Neuronal stem cell (in vitro differentiated cells): Measurements from ENCODE around the gene MGRN1.

Experiments used
- DNase-seq: peaks from one replicate; pipeline ENCODE4 v3.0.0-alpha.2; 2013; ENCODE audit warnings: low spot score
- H2AFZ ChIP-seq: one replicate; pipeline ENCODE4 v1.6.1; 2013; ENCODE audit warnings: mild to moderate bottlenecking, low read length, inconsistent platforms
- H2AK5ac ChIP-seq: 2 replicates; pipeline ENCODE4 v1.6.1; 2013; ENCODE audit warnings: low read depth, mild to moderate bottlenecking, inconsistent platforms, low read length, moderate library complexity, mixed read lengths
- H2BK120ac ChIP-seq: 2 replicates; pipeline ENCODE4 v1.6.1; 2013; ENCODE audit warnings: low read depth, mild to moderate bottlenecking, inconsistent platforms, low read length, moderate library complexity, mixed read lengths
- H2BK12ac ChIP-seq: one replicate; pipeline ENCODE4 v1.6.1; 2013; ENCODE audit warnings: low read length, inconsistent platforms
- H2BK15ac ChIP-seq: 2 replicates; pipeline ENCODE4 v1.6.1; 2013; ENCODE audit warnings: mild to moderate bottlenecking, low read length, inconsistent platforms, mixed read lengths
- H2BK5ac ChIP-seq: one replicate; pipeline ENCODE4 v1.6.1; 2013; ENCODE audit warnings: inconsistent platforms, mild to moderate bottlenecking, low read length, moderate library complexity
- H3K14ac ChIP-seq: one replicate; pipeline ENCODE4 v1.6.1; 2013; ENCODE audit warnings: low read length, inconsistent platforms
- H3K18ac ChIP-seq: 2 replicates; pipeline ENCODE4 v1.6.1; 2013; ENCODE audit warnings: low read length, inconsistent platforms
- H3K23ac ChIP-seq: 2 replicates; pipeline ENCODE4 v1.6.1; 2013; ENCODE audit warnings: low read depth, mild to moderate bottlenecking, mixed read lengths, low read length, inconsistent platforms; ENCODE audit not compliant: poor library complexity
- H3K27ac ChIP-seq: replicated peaks from 3 replicates; pipeline ENCODE4 v1.5.1; 2013; ENCODE audit warnings: low read length, inconsistent platforms
- H3K27me3 ChIP-seq, 3 experiments: 2 replicates each; pipeline ENCODE4 v1.6.1; 2013; ENCODE audit warnings: low read length in 3 of 3, mild to moderate bottlenecking in 2 of 3, inconsistent platforms in 1 of 3, low read depth in 1 of 3, mixed read lengths in 1 of 3, moderate library complexity in 1 of 3; ENCODE audit not compliant: control insufficient read depth in 3 of 3, insufficient read depth in 3 of 3
- H3K36me3 ChIP-seq, 2 donors: replicated peaks in 1 of 2; 2 replicates each; pipeline ENCODE4 v1.6.1; 2013; ENCODE audit warnings: low read length in 2 of 2; ENCODE audit not compliant: control insufficient read depth in 2 of 2, insufficient read depth in 2 of 2
- H3K4ac ChIP-seq: 2 replicates; pipeline ENCODE4 v1.6.1; 2013; ENCODE audit warnings: inconsistent platforms, mild to moderate bottlenecking, low read length, moderate library complexity
- H3K4me1 ChIP-seq, 2 donors: 1 replicate in 1 of 2; 2 replicates in 1 of 2; pipeline ENCODE4 v1.6.1; 2013; ENCODE audit warnings: low read length in 2 of 2, low read depth in 1 of 2; ENCODE audit not compliant: control insufficient read depth in 2 of 2, insufficient read depth in 1 of 2
- H3K4me2 ChIP-seq: one replicate; pipeline ENCODE4 v1.6.1; 2013; ENCODE audit warnings: mild to moderate bottlenecking, low read length, inconsistent platforms; ENCODE audit not compliant: insufficient read depth, poor library complexity, severe bottlenecking
- H3K4me3 ChIP-seq, 2 donors: 2 replicates each; pipeline ENCODE4 v1.5.1; 2013; ENCODE audit warnings: low read length in 2 of 2, mild to moderate bottlenecking in 2 of 2, inconsistent platforms in 1 of 2, moderate library complexity in 1 of 2
- H3K79me1 ChIP-seq: one replicate; pipeline ENCODE4 v1.6.1; 2013; ENCODE audit warnings: low read depth, mild to moderate bottlenecking, inconsistent platforms, low read length, moderate library complexity
- H3K9ac ChIP-seq: one replicate; pipeline ENCODE4 v1.6.1; 2013; ENCODE audit warnings: mild to moderate bottlenecking, low read depth, low read length, inconsistent platforms; ENCODE audit not compliant: poor library complexity
- H3K9me3 ChIP-seq, 2 donors: replicated peaks in 1 of 2; 2 replicates each; pipeline versions ENCODE3 to v1.6.1; 2013; ENCODE audit warnings: low read length in 2 of 2, mild to moderate bottlenecking in 2 of 2, inconsistent platforms in 1 of 2, low read depth in 1 of 2, mixed read lengths in 1 of 2, moderate library complexity in 1 of 2; ENCODE audit not compliant: control insufficient read depth in 2 of 2, insufficient read depth in 1 of 2
- H4K8ac ChIP-seq: one replicate; pipeline ENCODE4 v1.6.1; 2013; ENCODE audit warnings: low read depth, mild to moderate bottlenecking, inconsistent platforms, low read length, moderate library complexity
- H4K91ac ChIP-seq: one replicate; pipeline ENCODE4 v1.6.1; 2013; ENCODE audit warnings: low read length, low read depth, mild to moderate bottlenecking, inconsistent platforms; ENCODE audit not compliant: poor library complexity
- WGBS, 2 donors: extraction: QIAGEN DNeasy Blood & Tissue Kit; methylation state at CpG; one replicate each; pipeline ENCODE4 v1.1.7; 2013; ENCODE audit warnings: missing lambda C conversion rate in 2 of 2, mixed read lengths in 1 of 2; ENCODE audit not compliant: insufficient read length in 2 of 2, insufficient replicate concordance in 1 of 2; ENCODE audit errors: extremely low coverage in 2 of 2; 5-methylcytosine and 5-hydroxymethylcytosine counted together

MGRN1 gene

DNA sequence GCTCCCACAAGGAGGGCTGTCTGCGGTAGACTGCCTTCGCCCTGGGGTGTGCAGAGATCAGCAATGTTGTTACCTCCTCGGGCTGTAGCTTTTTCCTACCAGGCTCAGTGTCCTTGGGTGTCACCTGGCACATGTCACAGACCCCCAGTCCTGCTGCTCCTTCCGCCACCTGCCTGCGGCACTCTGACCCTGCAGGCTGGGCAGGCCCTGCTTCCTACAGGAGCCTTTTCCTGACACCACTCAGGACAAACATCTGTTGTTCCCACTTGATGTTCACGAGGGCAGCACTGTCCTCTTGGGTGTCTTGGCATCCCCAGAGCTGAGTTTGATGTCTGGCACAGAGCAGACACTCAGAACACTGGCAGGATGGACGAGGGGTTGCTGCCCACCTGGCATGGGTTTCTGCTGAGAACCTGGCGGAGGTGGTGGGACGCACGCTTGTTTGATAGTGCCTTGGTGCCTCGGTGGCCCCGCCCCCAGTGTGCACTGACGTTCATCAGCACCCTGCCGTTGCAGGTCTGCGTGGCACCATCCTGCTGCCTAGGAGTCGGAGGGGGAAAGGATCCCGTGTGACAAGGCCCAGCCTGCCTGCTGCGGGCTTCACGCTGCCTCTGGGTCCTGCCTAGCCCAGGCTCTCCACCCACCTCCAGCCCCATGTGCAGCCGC, 42.0 kb downstream of the MGRN1 start:
- H3K4ac ChIP-seq: no peak overlapping the region
- no peaks in the 10 kb centered on the region for H3K9me3 ChIP-seq
- no peak overlapping the region for H3K27ac ChIP-seq

DNA sequence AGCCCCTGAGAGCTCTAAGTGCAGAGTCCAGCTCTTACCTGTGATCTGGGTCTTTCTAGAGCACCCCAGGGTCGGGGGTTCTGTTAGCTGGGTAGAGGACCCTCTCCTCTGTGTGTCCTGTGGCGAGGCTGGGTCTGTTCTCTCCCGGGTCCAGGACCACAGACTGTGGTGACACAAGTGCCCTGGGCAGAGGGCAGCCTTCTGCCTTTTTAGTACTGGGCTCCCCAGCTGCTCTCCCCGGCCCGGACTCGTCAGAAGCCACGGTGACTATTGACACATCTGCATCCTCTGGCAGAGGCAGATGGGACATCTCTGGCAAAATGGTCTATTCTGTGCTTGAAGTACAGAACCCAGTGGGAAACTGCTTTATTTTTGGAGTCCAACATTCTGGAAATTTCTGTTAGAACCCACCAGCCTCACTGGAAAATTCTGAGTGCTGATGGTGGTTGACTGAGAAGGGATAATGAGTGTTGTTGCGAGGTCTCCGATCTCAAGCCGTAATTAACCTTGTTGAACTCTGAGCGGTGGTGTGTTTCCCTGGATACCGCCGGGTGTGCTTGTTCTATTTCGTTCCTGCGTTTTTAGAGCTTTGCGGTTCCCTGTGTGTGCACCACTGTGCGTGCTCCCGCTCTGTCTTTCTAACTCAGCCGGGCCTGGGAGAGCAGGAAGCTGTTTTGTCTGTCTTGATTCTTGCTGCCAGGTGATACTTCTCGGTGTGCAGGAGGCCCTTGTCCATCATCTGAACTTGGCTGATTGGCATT, 42.8 kb downstream of the MGRN1 start:
- no CpG with 5 or more reads among the region's 20 CpGs for WGBS, 2 donors
- H2AFZ ChIP-seq: no peak overlapping the region

More for the DNA sequence above, 42.0 kb downstream of the MGRN1 start:
- Histone ChIP-seq H3K79me1 (peaks cover 6% of the 10 kb centered on the region), H2BK12ac (no peak overlapping the region), H3K18ac (no peak overlapping the region), H4K8ac (no peak overlapping the region), H3K23ac (peak overlapping the region; percentile 53), H3K9ac (peak overlapping the region; percentile 12), H3K27me3 (peaks cover 0 to 2% (median 0%) of the 10 kb centered on the region in 3 experiments), H2BK15ac (no peak overlapping the region), H3K36me3 (peaks cover 40 to 93% of the 10 kb centered on the region in 2 donors), H3K14ac (no peak overlapping the region), H2AK5ac (no peak overlapping the region), H2BK120ac (no peak overlapping the region), H3K4me3 (peak overlapping the region in 1 of 2 donors; percentile 14), H3K4me2 (no peak overlapping the region), H4K91ac (no peak overlapping the region), H2BK5ac (peak overlapping the region; percentile 59), H3K4me1 (no peaks in the 10 kb centered on the region), H2AFZ (no peak overlapping the region)
- WGBS, 2 donors: no CpG with 5 or more reads among the region's 20 CpGs
- DNase-seq: no peak

DNA sequence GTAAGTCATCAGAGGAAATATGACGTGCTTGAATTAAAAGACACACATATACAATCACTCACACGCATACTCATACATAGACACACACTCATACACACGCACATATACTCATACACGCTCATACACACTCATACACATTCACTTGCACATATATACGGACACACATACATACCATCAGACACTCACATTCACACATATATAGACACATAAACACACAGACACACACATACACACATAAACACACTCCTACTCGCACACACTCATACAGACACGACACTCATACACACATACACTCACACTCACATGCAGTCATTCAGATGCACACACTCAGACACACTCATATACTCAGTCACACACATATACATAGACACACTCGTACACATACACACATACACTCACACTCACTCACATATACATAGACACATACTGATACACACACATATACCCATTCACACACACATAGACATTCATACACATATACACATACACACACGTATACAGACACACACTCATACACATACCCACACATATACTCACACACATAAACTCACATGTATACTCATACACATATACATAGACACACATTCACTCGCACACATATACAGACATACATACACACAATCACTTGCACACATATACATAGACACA, 43.8 kb downstream of the MGRN1 start:
- no peak for DNase-seq
- Histone ChIP-seq H3K4me1 (no peaks in the 10 kb centered on the region), H2BK15ac (no peak overlapping the region), H4K8ac (no peak overlapping the region), H3K23ac (no peak overlapping the region), H2AFZ (no peak overlapping the region), H3K4ac (no peak overlapping the region), H2BK5ac (no peak overlapping the region), H3K18ac (no peak overlapping the region), H3K27ac (no peak overlapping the region), H3K79me1 (peaks cover 3% of the 10 kb centered on the region), H3K36me3 (peaks cover 36 to 96% of the 10 kb centered on the region in 2 donors), H2AK5ac (no peak overlapping the region), H3K9me3 (no peaks in the 10 kb centered on the region), H2BK12ac (no peak overlapping the region), H3K9ac (peak overlapping the region; percentile 36), H3K4me3 (no peak overlapping the region), H3K4me2 (no peak overlapping the region), H2BK120ac (no peak overlapping the region), H4K91ac (no peak overlapping the region), H3K27me3 (peaks cover 0 to 2% (median 0%) of the 10 kb centered on the region in 3 experiments), H3K14ac (no peak overlapping the region)
- 99 to 100% methylated on average over 5 to 7 of the region's 10 CpGs for WGBS, 2 donors

More for the DNA sequence above, 42.8 kb downstream of the MGRN1 start:
- H3K18ac ChIP-seq: no peak overlapping the region
- no peak overlapping the region for H4K8ac ChIP-seq
- no peak overlapping the region for H3K27ac ChIP-seq
- no peak overlapping the region for H2BK15ac ChIP-seq
- H3K4ac ChIP-seq: no peak overlapping the region
- no peak overlapping the region for H4K91ac ChIP-seq
- H3K4me3 ChIP-seq: no peak overlapping the region
- H2AK5ac ChIP-seq: no peak overlapping the region
- H2BK5ac ChIP-seq: peak overlapping the region; percentile 59
- peaks cover 0 to 2% (median 0%) of the 10 kb centered on the region in 3 experiments for H3K27me3 ChIP-seq
- DNase-seq: no peak
- peaks cover 37 to 93% of the 10 kb centered on the region in 2 donors for H3K36me3 ChIP-seq
- no peak overlapping the region for H2BK120ac ChIP-seq
- no peaks in the 10 kb centered on the region for H3K4me1 ChIP-seq
- H3K23ac ChIP-seq: peak overlapping the region; percentile 53
- peak overlapping the region; percentile 47 for H3K9ac ChIP-seq
- H3K4me2 ChIP-seq: no peak overlapping the region
- no peaks in the 10 kb centered on the region for H3K9me3 ChIP-seq
- no peak overlapping the region for H3K14ac ChIP-seq
- H2BK12ac ChIP-seq: no peak overlapping the region
- H3K79me1 ChIP-seq: peaks cover 3% of the 10 kb centered on the region
